Colon (tissue), 2 donors: ENCODE measurements around the gene PCIF1.
"Not testable (repeated sequence)": the region's sequence is repeated elsewhere in the genome, so short reads cannot be mapped to it uniquely, and the experiment has no call there.

Experiments used
- FAIRE-seq: peaks from 2 replicates; lab custom pipeline; 2012; peaks lifted over from hg19 to GRCh38; lab: Jason Lieb, UNC
- donor health status: control.
- donor health status: control.

The PCIF1 gene

DNA sequence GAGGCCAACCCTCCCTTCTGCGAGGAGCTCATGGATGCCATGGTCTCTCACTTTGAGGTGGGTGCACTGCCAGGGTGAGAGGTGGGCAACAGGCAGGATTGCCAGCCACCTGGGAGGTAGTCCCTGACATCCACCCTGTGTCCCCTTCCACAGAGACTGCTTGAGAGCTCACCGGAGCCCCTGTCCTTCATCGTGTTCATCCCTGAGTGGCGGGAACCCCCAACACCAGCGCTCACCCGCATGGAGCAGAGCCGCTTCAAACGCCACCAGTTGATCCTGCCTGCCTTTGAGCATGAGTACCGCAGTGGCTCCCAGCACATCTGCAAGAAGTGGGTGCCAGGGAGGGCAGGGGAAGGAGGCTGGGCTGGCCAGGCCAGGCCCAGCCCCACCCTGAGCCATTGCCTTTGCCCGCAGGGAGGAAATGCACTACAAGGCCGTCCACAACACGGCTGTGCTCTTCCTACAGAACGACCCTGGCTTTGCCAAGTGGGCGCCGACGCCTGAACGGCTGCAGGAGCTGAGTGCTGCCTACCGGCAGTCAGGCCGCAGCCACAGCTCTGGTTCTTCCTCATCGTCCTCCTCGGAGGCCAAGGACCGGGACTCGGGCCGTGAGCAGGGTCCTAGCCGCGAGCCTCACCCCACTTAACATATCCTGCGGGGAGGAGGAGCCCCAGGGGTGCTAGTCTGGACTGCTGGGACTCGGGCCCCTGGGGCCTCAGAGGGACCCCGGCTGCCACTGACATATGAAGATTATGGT is 12.8 kb downstream of the PCIF1 start:
- no peak for FAIRE-seq

DNA sequence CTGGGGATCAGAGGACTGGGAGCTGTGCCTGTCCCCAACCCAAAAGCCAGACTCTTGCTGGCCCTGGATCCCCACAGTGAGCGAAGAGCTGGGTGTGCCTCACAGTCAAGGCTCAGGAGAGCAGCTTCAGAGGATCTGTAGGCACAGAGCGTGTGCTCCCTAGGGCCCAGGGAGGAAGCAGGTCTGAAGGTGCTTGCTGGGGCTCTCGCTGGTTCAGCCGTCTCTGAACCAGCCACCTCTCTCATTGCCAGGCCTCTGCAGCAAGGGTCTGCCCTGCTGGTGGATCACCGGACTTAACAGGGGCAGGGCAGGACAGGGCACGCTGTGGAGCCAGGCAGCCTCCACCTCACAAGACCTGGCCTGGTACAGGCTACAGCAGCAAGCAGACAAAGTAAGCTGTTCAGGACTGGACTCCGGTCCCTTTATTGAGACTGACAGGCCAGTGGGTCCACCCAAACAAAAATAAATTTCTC is 13.8 kb downstream of the PCIF1 start:
- FAIRE-seq = no peak

DNA sequence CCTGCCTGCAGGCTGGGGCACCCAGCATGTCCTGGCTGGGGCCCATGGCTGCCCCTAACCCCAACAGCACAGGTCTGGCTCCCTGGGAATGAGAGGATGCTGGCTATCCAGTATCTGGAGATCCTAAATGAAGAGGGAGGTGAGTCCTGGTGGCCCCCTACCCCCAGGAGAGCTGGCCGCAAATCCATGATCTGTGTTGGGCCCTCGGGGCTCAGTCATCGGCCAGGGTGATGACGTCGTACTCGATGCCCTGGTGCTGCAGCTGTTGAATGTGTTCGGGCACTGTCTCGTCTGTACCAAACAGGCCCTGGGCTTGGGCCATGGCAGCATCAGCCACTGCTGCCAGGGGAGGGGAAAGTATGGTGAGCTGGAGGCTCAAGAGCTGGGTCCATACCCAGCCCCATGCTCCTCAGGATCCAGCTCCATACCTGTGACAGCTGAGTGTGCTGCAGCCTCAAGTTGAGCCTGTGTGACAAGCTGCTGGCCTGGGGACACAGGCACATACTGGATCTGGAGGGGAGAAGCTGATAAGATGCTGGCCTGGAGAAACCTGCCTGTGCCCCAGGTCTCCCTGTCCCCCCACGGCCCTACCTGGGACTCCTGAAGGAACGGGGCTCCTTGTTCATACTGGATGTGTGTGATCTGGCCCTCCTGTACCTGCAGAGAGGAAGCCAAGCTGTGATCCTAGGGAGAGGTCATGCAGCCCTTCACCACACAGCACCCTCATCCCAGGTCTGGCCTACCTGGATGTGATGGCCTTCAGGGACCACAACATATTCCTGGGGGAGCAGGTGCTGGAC is 14.5 kb downstream of the PCIF1 start:
- FAIRE-seq = no peak

DNA sequence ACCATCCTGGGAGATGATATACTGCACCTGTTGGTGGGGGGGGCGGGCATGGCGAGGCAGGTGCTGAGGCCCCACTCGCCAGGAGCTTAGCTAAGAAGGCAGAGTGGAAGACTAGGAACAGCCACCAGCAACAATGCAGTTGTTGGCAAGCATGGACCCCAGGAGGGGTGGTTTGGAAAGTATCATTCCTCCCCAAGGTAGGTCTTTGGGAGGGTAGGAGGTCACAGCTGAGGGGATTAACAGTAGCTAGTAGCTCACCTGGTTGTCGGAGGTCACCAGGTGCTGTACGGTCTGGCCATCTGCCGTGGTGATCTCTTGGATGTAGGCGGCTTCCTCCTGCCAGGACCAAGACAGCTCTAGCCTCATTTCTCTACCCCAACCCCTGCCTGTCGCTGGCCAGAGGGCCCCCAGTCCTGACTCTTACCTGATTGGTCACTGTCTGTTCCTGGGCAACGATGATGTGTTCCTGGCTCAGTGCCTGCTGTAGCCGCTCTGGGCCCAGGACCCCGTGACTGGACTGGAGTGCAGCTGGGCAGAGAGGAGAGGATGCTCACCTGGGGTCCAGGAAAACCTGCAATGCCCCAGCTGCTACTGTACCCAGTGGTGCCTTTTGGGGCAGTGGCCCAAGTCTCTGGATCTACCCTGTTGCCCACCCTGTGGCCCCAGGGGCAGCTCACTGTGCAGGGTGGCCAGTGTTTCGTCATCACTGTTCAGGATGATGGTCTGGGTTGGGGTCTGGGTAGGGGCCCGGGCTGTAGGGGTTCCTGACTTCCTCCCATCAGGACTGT is 15.3 kb downstream of the PCIF1 start:
- FAIRE-seq = no peak

DNA sequence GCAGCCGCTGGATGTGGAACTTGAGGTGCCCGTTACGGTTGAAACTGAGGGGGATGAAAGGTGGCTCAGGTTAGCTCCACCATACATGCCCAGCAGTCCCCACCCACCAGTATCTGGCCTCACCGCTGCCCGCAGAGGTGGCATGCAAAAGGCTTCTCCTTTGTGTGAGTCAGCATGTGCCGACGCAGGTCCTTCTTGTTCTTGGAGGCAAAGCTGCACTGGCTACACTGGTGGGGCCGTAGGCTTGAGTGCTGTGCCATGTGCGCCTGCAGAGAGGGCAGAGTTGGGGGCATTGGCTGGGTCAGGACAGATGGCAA is 15.8 kb downstream of the PCIF1 start:
- FAIRE-seq = no peak

DNA sequence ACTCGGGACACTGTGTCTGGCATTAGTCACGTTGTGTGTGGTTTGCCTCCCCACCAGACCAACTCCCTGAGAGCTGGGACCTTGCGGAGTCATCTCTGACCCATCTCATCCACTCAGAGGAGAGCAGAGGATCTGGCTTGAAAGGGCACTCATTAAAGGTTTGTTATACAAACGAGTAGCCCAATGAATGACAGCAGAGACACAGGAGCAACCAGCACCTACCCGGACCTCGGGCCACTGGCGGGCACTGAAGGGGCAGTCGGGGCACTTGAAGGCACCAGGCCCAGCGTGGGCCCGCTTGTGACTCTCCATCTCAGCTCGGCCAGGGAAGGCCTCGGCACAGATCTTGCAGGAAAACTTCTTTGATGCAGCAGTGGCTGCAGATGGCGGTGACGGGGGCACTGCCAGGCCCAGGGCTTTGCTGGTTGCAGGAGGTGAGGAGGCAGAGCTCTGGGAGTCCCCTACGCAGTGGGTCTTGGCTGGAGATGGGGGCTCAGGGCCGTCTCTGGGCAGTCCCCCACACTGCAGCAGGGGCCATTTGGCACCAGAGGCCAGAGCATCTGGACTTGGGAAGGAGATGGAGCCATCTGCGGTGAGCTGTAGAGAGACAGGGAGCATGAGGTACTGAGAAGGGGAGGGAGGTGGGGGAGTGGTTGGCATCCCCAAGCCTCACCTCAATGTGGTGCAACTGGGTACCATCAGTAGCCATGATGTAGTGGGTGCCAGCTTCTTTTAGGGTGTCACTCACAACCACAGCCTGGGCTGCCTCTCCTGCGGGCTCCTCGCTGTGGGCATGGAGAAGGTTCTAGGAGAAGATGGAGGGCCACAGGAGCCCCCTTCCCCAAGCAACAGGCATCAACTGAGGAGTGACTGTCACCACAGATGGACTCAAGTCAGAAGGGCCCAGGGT is 17.7 kb downstream of the PCIF1 start:
- no peak for FAIRE-seq

DNA sequence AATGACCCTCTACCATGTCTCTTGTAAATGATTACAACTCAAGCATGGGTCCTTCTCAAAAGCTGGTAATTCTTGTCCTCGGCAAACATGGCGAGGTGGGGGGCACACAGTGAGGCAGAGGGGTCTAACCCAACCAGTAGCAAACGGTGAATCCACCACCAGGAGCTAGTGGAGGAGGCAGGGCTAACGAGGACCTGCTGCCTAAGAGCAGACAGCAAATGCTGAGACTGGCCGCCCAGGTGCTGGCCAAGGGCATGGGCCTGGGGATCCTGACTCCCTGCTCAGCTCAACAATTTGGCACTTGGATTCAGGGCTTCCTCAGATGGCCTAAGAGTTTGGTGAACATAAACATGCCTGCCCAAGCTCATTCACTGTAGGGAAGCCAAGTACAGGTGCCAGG is 18.4 kb downstream of the PCIF1 start:
- FAIRE-seq = no peak

DNA sequence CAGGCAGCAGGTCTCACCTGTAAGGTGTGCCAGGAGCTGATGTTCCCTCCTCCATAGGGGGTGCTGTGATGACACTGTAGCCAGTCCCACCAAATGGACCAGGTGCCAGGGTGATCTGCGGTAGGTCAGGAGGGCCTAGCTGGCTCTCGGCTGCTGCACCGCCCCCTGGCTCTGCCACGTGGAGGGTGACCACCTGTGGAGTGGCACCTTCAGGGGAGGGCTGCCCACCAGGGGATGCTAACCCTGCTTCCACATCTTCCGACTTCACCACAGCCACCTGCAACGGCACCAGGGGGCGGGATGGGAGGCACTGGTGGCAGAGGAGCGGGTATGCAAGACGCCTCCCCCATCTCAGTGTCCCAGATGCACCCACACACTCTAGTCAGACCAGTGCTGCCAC is 19.2 kb downstream of the PCIF1 start:
- no peak for FAIRE-seq

DNA sequence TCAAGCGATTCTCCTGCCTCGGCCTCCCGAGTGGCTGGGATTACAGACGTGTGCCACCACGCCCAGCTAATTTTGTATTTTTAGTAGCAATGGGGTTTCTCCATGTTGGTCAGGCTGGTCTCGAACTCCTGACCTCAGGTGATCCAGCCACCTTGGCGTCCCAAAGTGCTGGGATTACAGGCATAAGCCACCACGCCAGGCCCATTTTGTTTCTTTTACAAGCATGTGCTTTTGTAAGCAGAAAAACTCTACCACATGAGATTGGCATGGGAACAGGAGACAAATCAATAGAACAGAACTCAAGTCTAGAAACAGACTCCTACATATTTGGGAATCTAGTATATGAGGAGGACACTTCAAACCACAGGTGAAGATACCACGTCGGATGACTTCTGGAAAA is 21.8 kb downstream of the PCIF1 start:
- not testable (repeated sequence) for FAIRE-seq

DNA sequence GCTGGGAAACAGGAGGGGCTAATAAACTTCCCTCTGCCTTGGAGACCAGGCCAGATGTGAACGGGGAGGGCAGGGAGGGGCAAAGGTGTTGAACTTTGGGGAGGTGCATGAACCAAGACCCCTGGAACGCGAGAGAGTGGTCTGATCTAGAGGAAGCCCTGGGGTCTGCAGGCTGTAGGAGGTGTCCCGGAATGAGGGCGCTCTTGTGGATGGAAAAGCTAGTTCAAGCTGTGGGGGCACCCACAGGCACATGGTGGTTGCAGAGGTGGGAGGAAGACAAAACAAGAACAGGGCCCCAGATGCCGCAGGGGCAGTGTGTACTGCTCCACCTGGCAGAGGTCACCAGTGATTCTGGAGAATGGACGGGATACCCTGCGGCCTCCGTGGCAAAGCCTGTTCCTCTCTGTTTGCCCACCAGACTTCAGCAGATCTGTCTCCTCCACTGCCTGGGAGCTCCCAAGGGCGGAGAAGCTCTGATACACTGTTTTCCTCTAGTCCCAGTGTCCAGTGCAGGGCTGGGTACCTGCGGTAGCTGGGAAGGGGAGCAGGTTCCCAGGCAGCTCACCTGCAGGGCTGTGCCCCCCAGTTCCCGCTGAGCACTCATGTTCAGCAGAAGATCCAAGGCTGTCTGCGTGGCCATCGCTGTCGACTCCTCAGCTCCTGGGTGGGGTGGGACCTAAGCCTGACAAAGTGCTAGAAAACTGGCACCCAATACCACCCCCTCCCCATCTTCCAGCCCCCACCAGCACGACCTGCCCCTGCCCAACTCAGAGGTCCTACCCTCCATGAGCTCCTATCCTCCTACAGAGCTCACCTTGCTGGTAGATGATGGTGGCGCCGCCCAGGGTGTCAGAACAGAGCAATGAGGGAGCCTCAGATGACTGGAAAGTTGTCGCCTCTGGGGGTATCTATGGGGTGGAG is 22.8 kb downstream of the PCIF1 start:
- FAIRE-seq = no peak

DNA sequence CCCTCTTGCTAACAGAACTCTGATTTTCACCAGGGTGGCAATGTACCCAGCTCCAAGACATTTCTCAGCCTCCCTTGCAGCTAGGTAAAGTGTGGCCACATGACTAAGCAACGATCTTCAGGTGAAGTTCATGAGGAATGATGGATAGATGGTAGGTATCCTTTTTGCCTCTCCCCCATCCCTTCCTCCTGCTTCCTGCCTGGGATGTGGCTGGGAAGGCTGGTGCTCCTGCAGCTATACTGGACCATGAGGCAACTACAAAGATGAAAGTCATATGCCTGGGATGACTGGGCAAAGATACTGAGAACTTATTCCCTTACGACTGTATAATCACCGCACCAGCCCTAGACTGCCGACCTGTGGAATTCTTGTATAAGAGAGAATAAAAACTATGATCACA is 24.1 kb downstream of the PCIF1 start:
- no peak for FAIRE-seq

DNA sequence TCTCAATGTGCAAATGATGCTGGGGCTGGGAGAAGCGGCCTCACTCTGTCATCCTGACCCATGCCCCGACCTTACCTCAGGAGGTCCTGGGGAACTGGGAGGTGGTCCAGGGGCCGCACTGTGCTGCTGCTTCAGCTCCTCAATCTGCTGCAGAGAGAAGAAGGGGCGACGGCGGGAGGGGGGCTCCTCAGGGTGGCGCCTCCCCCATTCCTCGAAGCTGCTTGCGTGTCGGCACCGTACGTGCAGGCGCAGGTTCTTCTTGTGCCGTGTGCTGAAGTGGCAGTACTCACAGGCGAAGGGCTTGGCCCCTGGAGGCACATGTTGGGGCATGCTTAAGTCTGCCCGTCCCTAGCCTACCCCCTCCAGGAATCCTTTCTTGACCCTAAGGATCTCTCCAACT is 24.6 kb downstream of the PCIF1 start:
- no peak for FAIRE-seq

DNA sequence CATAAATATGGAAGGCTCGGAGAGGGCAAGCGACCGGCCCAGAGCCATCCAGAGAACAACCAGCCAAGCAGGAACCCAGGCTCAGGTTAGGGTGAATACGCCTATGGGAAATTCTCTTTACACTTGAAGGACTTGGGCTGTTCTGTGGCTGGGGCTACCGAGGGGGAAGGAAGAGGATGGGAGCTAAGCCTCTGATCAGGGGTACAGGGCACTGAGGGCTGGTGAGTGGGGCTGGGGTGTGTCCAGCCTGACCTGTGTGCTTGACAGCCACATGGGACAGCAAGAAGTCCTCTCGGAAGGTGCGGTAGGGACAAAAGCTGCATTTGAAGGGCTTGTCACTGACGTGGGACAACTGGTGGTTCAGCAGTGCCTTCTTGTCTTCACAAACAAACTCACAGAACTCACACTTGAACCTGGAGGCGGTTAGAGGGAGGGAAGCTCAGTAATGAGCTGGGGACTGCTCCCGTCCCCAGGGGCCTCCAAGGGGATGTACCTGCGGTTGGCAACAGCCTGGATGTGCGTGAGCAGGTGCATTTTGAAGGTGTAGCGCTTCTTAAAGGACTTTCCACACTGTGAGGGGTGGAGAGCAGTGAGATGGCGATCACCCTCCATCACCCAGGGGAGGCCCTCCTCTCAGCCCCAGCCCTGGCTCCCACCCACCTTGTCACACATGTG is 25.6 kb downstream of the PCIF1 start:
- no peak for FAIRE-seq

DNA sequence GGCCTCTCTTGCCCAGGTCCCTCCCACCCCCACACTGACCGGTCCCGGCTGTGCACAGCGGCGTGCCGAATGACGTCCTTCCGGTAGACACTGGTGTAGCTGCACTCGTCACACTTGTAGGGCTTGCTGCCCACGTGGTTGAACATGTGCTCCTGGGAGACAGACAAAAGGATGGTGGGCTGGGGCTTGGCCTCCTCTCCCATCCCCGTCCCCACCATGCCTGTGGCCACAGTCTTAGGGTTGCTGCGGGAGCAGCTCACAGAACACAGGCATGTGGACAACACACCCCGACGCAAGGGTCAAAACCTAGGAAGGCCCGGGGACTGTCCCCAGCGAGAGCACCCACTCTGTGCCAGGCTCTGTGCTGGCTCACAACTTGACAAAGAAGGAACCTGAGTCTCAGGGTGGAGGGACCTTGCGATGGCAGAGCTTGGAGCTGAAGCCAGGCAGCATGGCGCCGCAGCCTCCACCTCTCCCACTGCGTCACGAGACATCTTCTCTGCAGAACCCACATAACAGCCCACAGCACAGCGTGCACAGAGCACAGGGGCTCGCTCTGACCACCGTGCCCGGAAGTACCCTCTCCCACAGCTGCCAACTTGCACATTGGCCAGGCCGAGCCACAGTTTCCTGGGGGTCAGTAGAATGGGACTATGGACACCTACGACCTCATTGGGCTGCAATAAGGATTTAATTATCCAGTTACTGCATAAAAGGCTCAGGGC is 27.7 kb downstream of the PCIF1 start:
- no peak for FAIRE-seq

DNA sequence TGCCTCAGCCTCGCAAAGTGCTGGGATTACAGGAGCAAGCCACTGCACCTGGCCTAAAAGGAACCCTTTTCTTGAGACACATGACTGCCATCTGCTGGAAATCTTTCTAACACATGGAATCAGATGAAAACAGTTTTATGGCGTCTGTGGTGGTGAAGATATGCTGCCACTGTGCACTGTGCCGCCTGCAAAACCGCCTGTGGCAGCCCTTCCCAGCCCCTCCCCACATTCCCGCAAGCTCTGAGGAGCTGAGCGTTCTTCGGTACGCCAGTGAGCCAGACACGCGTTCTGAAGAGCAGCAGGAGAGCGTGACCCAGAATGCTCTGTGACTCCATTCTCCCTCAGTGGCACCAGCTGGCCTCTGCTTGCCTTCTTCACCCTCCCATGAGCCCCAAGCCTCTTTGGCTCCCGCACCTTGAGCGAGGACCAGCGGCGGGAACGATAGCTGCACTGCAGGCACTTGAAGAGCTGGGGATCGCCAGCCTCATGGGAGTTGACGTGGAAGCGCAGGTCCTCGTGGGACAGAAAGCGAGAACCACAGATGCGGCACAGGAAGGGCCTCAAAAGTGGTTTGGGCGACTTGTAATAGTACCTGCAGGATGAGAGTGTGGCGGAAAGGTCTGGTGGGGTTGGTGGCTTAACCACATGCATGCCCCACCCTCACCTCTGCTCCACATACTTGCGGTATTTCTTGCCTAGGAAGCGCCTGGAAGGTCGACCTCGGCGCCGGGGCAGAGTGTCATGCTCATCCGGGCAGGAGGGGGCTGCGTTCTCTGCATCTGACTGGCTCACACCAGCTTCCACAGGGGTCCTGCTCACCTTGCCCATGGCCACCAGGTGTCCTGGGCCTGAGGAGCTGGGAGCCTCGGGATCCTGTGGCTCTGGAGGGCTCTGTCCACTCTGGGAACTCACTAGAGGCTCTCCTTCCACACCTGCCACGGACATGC is 28.8 kb downstream of the PCIF1 start:
- no peak for FAIRE-seq

DNA sequence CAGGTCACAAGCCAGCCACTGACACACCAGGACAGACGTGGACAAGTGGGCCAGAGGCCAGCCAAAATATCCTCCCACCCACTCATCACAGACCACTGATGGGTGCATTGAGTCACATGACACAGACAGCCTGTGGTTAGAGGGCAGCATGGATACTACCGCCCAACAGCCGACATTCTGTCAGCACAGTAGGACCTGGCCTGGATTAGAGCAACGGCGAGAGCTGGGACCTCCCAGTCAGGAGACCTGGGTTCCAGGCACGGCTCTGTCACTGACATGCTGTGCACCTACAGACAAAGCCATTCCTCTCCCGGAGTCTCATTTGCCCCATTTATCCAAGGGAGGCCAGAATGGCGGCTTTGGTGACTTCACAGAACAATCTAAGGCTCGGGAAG is 29.5 kb downstream of the PCIF1 start:
- FAIRE-seq = no peak

DNA sequence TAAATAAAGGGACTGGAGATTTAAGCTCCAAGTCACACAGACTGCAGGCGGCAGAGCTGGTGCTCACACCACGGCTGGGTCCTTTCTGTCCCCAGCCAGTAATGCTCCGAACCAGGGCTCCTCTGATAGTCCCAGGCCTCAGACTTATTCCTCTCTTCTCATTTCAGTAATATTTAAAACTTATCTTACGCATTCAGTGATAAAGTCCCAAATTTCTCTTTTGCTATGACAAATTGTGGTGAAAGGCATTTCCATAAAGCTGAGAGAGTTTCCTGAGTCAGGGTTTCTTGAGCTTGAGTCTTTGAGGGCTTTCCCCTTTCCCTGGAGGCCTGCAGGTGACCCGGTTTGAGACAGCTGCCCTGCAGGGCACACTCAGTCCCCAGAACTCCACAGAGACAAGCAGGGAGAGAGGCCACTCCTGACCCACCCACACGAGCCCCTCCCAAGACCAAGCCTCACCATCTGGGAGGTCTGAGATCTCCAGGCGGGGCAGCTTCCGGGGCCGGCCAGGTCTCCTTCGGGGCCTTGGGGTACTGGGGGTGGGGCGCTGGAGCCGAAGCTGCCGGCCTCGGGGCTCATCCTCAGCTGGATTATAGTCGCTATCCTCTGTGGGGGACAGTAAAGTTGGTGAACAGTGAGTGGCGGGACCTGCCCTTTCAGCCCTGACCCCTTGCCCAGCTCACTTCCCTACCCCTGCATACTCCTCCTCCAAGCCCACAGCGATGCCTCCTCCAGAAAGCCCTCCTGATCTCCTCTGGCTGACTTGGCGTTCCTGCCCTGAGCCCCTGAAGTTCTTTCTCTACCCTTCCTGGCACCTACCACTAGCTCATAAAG is 30.9 kb downstream of the PCIF1 start:
- FAIRE-seq = no peak
